H9 (cell line): ENCODE results near the gene TTC39C. TPM values are rescaled to one million over a fixed set of nuclear protein-coding genes. Genes with fewer than 3 reads are reported as not detected.

ENCODE experiments used
- DNase-seq: peaks from one replicate; pipeline ENCODE4 v3.0.0-alpha.2; 2017
- H2AFZ ChIP-seq: one replicate; pipeline ENCODE4 v1.6.1; 2013; ENCODE audit warnings: mild to moderate bottlenecking, low read length, control low read depth, moderate library complexity
- H2AK5ac ChIP-seq: 2 replicates; pipeline ENCODE4 v1.6.1; 2013; ENCODE audit warnings: low read length, control low read depth, mixed read lengths; ENCODE audit not compliant: insufficient read length
- H2BK120ac ChIP-seq: one replicate; pipeline ENCODE4 v1.6.1; 2013; ENCODE audit warnings: low read depth, mild to moderate bottlenecking, low read length, control low read depth, inconsistent platforms; ENCODE audit not compliant: poor library complexity, severe bottlenecking
- H2BK12ac ChIP-seq: 2 replicates; pipeline ENCODE4 v1.6.1; 2013; ENCODE audit warnings: low read length, control low read depth, mixed read lengths, low read depth; ENCODE audit not compliant: insufficient read length
- H2BK15ac ChIP-seq: 2 replicates; pipeline ENCODE4 v1.6.1; 2013; ENCODE audit warnings: low read depth, low read length, control low read depth
- H2BK20ac ChIP-seq: one replicate; pipeline ENCODE4 v1.6.1; 2013; ENCODE audit warnings: low read depth, mild to moderate bottlenecking, low read length, control low read depth, inconsistent platforms; ENCODE audit not compliant: poor library complexity, severe bottlenecking
- H2BK5ac ChIP-seq: 2 replicates; pipeline ENCODE4 v1.6.1; 2013; ENCODE audit warnings: low read length, control low read depth, mixed read lengths; ENCODE audit not compliant: insufficient read length
- H3K14ac ChIP-seq: 2 replicates; pipeline ENCODE4 v1.6.1; 2013; ENCODE audit warnings: low read length, control low read depth; ENCODE audit not compliant: insufficient read depth
- H3K18ac ChIP-seq: 2 replicates; pipeline ENCODE4 v1.6.1; 2013; ENCODE audit warnings: low read depth, mild to moderate bottlenecking, mixed read lengths, low read length, control low read depth; ENCODE audit not compliant: insufficient read length
- H3K23ac ChIP-seq: 2 replicates; pipeline ENCODE4 v1.6.1; 2013; ENCODE audit warnings: low read length, control low read depth, mixed read lengths, low read depth; ENCODE audit not compliant: insufficient read length
- H3K23me2 ChIP-seq: 2 replicates; pipeline ENCODE4 v1.6.1; 2013; ENCODE audit warnings: low read depth, mild to moderate bottlenecking, mixed read lengths, low read length, control low read depth; ENCODE audit not compliant: insufficient read length, poor library complexity, severe bottlenecking
- H3K27ac ChIP-seq: 2 replicates; pipeline ENCODE4 v1.5.1; 2013; ENCODE audit warnings: low read length, control low read depth, mixed read lengths, low read depth; ENCODE audit not compliant: insufficient read length
- H3K27me3 ChIP-seq: 2 replicates; pipeline ENCODE4 v1.6.1; 2013; ENCODE audit warnings: low read length, control low read depth, inconsistent platforms; ENCODE audit not compliant: insufficient read depth
- H3K4ac ChIP-seq: 2 replicates; pipeline ENCODE4 v1.6.1; 2013; ENCODE audit warnings: low read depth, mild to moderate bottlenecking, control low read depth, inconsistent platforms, low read length, moderate library complexity
- H3K4me1 ChIP-seq: 2 replicates; pipeline ENCODE4 v1.6.1; 2013; ENCODE audit warnings: low read length, control low read depth, inconsistent platforms; ENCODE audit not compliant: insufficient read depth
- H3K4me2 ChIP-seq: 2 replicates; pipeline ENCODE4 v1.6.1; 2013; ENCODE audit warnings: low read length, control low read depth, mixed read lengths; ENCODE audit not compliant: insufficient read length, insufficient read depth
- H3K56ac ChIP-seq: 2 replicates; pipeline ENCODE4 v1.6.1; 2013; ENCODE audit warnings: low read depth, mild to moderate bottlenecking, mixed read lengths, low read length, control low read depth; ENCODE audit not compliant: insufficient read length
- H3K79me1 ChIP-seq: 2 replicates; pipeline ENCODE4 v1.6.1; 2013; ENCODE audit warnings: low read depth, mild to moderate bottlenecking, moderate library complexity, low read length, control low read depth, inconsistent platforms; ENCODE audit not compliant: insufficient read depth, poor library complexity, severe bottlenecking
- H3K79me2 ChIP-seq: 2 replicates; pipeline ENCODE4 v1.6.1; 2013; ENCODE audit warnings: low read length, control low read depth, inconsistent platforms; ENCODE audit not compliant: insufficient read depth
- H3K9ac ChIP-seq: 2 replicates; pipeline ENCODE4 v1.6.1; 2013; ENCODE audit warnings: low read length, control low read depth, mixed read lengths; ENCODE audit not compliant: insufficient read length; ENCODE audit errors: extremely low read depth
- H3K9me3 ChIP-seq: one replicate; pipeline ENCODE4 v1.6.1; 2013; ENCODE audit warnings: low read depth, low read length, inconsistent platforms; ENCODE audit not compliant: control insufficient read depth
- H3T11ph ChIP-seq: one replicate; pipeline ENCODE4 v1.6.1; 2013; ENCODE audit warnings: mild to moderate bottlenecking, low read length, control low read depth, inconsistent platforms
- H4K20me1 ChIP-seq: one replicate; pipeline ENCODE4 v1.6.1; 2013; ENCODE audit not compliant: control insufficient read depth, insufficient read length, insufficient read depth
- H4K5ac ChIP-seq: 2 replicates; pipeline ENCODE4 v1.6.1; 2013; ENCODE audit warnings: low read depth, mild to moderate bottlenecking, mixed read lengths, low read length, control low read depth; ENCODE audit not compliant: insufficient read length
- H4K8ac ChIP-seq: replicated peaks from 2 replicates; pipeline ENCODE4 v1.6.1; 2013; ENCODE audit warnings: low read length, control low read depth, mixed read lengths, low read depth; ENCODE audit not compliant: insufficient read length
- H4K91ac ChIP-seq: 2 replicates; pipeline ENCODE4 v1.6.1; 2013; ENCODE audit warnings: low read depth, mild to moderate bottlenecking, moderate library complexity, mixed read lengths, low read length, control low read depth; ENCODE audit not compliant: insufficient read length
- H3K27ac Mint-ChIP-seq, 3 experiments: 2 replicates in 2 of 3; 3 replicates in 1 of 3; pipeline ENCODE4 v1.8.0; 2020 to 2021; ENCODE audit warnings: mixed read lengths in 3 of 3, mild to moderate bottlenecking in 1 of 3, moderate library complexity in 1 of 3
- H3K27me3 Mint-ChIP-seq: 2 replicates; pipeline ENCODE4 v1.8.0; 2021; ENCODE audit warnings: low read depth, mild to moderate bottlenecking, moderate library complexity, mixed read lengths
- H3K36me3 Mint-ChIP-seq, 3 experiments: 2 replicates in 2 of 3; 3 replicates in 1 of 3; pipeline ENCODE4 v1.8.0; 2020 to 2021; ENCODE audit warnings: low read depth in 3 of 3, mixed read lengths in 3 of 3; ENCODE audit not compliant: insufficient read depth in 1 of 3
- H3K4me1 Mint-ChIP-seq, 2 experiments: 2 replicates each; pipeline ENCODE4 v1.8.0; 2020; ENCODE audit warnings: mixed read lengths in 2 of 2
- H3K4me3 Mint-ChIP-seq, 2 experiments: 2 replicates in 1 of 2; 3 replicates in 1 of 2; pipeline ENCODE4 v1.8.0; 2020 to 2021; ENCODE audit warnings: mild to moderate bottlenecking in 2 of 2, mixed read lengths in 2 of 2, moderate library complexity in 1 of 2
- H3K9me3 Mint-ChIP-seq, 2 experiments: 2 replicates in 1 of 2; 3 replicates in 1 of 2; pipeline ENCODE4 v1.8.0; 2020; ENCODE audit warnings: mild to moderate bottlenecking in 2 of 2, mixed read lengths in 2 of 2, moderate library complexity in 1 of 2
- CTCF ChIP-seq: fragments of 200-600 bp; sonication (generic); conservative IDR thresholded peaks from 3 replicates; pipeline ENCODE4 v1.8.0; 2021; ENCODE audit warnings: antibody characterized with exemption, mild to moderate bottlenecking
- WGBS: extraction: QIAGEN DNeasy Blood & Tissue Kit; methylation state at CpG from one replicate; pipeline ENCODE4 v1.1.7; 2013; ENCODE audit warnings: missing lambda C conversion rate, low lambda C conversion rate, mixed read lengths; ENCODE audit not compliant: insufficient read length; ENCODE audit errors: extremely low coverage; 5-methylcytosine and 5-hydroxymethylcytosine counted together
- total RNA-seq: library from RNA; stranded (reverse); gene quantifications from 2 replicates; pipeline ENCODE4 v1.2.1, GENCODE V29; 2021

Gene TTC39C
- total RNA-seq, 1 experiment from 2014 or later, result 18.0 TPM

- no peaks in the 10 kb centered on the region for H3K36me3 Mint-ChIP-seq
- no peak overlapping the region for H3K4me2 ChIP-seq
- no peak overlapping the region for H3T11ph ChIP-seq
Observed at GRCh38 chr18:23992941-23993280, 21.6 kb upstream of the TTC39C start.

More at GRCh38 chr18:23992941-23993280, 21.6 kb upstream of the TTC39C start:
- Histone ChIP-seq H2AFZ (no peak overlapping the region), H2BK15ac (no peak overlapping the region), H3K79me2 (no peaks in the 10 kb centered on the region), H2BK5ac (no peak overlapping the region), H3K56ac (no peak overlapping the region), H4K5ac (no peak overlapping the region), H4K91ac (no peak overlapping the region), H3K18ac (no peak overlapping the region), H2BK20ac (no peak overlapping the region), H2BK120ac (no peak overlapping the region), H3K27me3 (no peaks in the 10 kb centered on the region), H3K14ac (no peak overlapping the region), H3K9ac (no peak overlapping the region), H3K9me3 (no peaks in the 10 kb centered on the region), H3K79me1 (no peaks in the 10 kb centered on the region), H4K20me1 (no peaks in the 10 kb centered on the region), H2BK12ac (no peak overlapping the region), H3K23me2 (no peaks in the 10 kb centered on the region), H3K4ac (no peak overlapping the region), H2AK5ac (no peak overlapping the region), H3K4me1 (no peaks in the 10 kb centered on the region; the same call in 1 of the 2 replicates), H3K23ac (no peak overlapping the region), H4K8ac (no peak overlapping the region), H3K27ac (no peak overlapping the region)
- WGBS, result no CpG with 5 or more reads among the region's 2 CpGs
- DNase-seq, result no peak
- H3K4me1 Mint-ChIP-seq, result peaks cover 4 to 6% of the 10 kb centered on the region in 2 experiments; a peak in 2 of 4 replicates
- no peaks in the 10 kb centered on the region for H3K9me3 Mint-ChIP-seq
- no peak overlapping the region for H3K27ac Mint-ChIP-seq
- no peak overlapping the region for H3K4me3 Mint-ChIP-seq
- no peak for TF ChIP-seq CTCF
- no peaks in the 10 kb centered on the region for H3K27me3 Mint-ChIP-seq
